ENCODE results near the gene PARD6G. TPM values are rescaled to one million over a fixed set of nuclear protein-coding genes. Genes with fewer than 3 reads are reported as not detected.
A peak's percentile ranks its signal among the peaks of the same experiment; 100 is the strongest.

Gene PARD6G
- total RNA-seq, 6 donors from 2014 or later: 1.4 to 6.1 (median 3.5) TPM

DNA sequence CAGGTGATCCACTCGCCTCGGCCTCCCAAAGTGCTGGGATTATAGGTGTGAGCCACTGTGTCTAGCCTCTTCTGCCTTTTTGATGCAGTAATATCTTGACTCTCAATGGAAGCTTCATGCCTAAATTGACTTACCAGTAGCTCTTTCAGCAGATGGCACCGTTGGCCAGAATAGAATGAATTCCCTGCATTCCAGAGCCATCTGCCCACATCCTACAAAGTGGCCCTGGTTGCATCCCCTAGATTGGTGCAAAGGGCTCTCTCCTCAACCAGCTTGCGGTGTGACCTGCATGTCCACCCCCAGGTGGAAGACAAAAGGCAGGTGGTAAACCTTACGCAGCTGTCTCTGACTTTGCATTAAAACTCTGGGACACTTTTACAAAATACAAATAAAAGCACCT is 4.4 kb upstream of the PARD6G start:
- TF ChIP-seq EP300 (IDR thresholded peaks at IDR 0.05) (no peak), POLR2AphosphoS5 (IDR thresholded peaks at IDR 0.05) (no peak), POLR2A (IDR thresholded peaks at IDR 0.05) (no peak)
- TF ChIP-seq, protein P1, sequence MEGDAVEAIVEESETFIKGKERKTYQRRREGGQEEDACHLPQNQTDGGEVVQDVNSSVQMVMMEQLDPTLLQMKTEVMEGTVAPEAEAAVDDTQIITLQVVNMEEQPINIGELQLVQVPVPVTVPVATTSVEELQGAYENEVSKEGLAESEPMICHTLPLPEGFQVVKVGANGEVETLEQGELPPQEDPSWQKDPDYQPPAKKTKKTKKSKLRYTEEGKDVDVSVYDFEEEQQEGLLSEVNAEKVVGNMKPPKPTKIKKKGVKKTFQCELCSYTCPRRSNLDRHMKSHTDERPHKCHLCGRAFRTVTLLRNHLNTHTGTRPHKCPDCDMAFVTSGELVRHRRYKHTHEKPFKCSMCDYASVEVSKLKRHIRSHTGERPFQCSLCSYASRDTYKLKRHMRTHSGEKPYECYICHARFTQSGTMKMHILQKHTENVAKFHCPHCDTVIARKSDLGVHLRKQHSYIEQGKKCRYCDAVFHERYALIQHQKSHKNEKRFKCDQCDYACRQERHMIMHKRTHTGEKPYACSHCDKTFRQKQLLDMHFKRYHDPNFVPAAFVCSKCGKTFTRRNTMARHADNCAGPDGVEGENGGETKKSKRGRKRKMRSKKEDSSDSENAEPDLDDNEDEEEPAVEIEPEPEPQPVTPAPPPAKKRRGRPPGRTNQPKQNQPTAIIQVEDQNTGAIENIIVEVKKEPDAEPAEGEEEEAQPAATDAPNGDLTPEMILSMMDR (IDR thresholded peaks at IDR 0.05): no peak
- DNase-seq: no peak
- Histone ChIP-seq H3K4me3 (no peak overlapping the region), H3K36me3 (no peaks in the 10 kb centered on the region), H3K27me3 (peaks cover 0 to 5% (median 2%) of the 10 kb centered on the region in 4 donors), H3K9me3 (no peaks in the 10 kb centered on the region), H3K27ac (no peak overlapping the region), H3K4me1 (peaks cover 4 to 10% (median 7%) of the 10 kb centered on the region in 4 donors)
- ATAC-seq (ENCODE audit: low FRiP score in 2 of 2): no peak
- WGBS, 2 donors: 83 to 98% methylated on average over 4 to 5 of the region's 5 CpGs

DNA sequence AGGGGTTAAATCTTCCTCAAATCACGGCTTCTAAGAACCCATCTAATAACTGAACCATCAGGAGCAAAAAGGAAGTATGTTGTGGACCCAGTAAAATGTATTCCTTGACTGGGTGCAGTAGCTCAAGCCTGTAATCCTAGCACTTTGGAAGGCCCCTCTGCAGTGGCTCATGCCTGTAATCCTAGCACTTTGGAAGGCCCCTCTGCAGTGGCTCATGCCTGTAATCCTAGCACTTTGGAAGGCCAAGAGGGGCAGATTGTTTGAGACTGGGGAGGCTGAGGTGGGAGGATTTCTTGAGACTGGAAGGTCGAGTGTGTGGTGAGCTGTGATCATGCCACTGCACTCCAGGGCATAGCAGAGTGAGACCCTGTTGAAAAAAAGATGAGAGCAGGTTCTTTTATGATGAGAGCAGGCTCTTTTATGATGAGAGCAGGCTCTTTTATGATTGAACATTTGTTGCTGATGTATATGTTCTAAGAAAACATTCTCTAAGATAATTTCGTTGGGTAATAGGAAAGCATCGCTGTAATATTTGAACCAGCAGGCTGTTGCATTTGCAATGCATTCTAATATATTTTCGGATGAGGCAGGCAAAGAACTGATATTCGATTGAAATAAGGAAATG is 3.5 kb upstream of the PARD6G start:
- ATAC-seq (ENCODE audit: low FRiP score in 2 of 2) (peak in 1 of 2 donors; percentile 24), DNase-seq (no peak)
- H3K36me3 ChIP-seq: no peaks in the 10 kb centered on the region
- peaks cover 0 to 13% (median 4%) of the 10 kb centered on the region in 4 donors for H3K27me3 ChIP-seq
- TF ChIP-seq EP300 (IDR thresholded peaks at IDR 0.05): no peak
- TF ChIP-seq POLR2AphosphoS5 (IDR thresholded peaks at IDR 0.05): no peak
- no peak for TF ChIP-seq POLR2A (IDR thresholded peaks at IDR 0.05)
- TF ChIP-seq, protein P1 (IDR thresholded peaks at IDR 0.05): no peak
- peaks cover 9 to 18% (median 15%) of the 10 kb centered on the region in 4 donors for H3K4me1 ChIP-seq
- H3K27ac ChIP-seq: no peak overlapping the region
- H3K9me3 ChIP-seq: no peaks in the 10 kb centered on the region
- no peak overlapping the region for H3K4me3 ChIP-seq
- WGBS, 2 donors: 63 to 71% methylated on average over 6 of the region's 6 CpGs

DNA sequence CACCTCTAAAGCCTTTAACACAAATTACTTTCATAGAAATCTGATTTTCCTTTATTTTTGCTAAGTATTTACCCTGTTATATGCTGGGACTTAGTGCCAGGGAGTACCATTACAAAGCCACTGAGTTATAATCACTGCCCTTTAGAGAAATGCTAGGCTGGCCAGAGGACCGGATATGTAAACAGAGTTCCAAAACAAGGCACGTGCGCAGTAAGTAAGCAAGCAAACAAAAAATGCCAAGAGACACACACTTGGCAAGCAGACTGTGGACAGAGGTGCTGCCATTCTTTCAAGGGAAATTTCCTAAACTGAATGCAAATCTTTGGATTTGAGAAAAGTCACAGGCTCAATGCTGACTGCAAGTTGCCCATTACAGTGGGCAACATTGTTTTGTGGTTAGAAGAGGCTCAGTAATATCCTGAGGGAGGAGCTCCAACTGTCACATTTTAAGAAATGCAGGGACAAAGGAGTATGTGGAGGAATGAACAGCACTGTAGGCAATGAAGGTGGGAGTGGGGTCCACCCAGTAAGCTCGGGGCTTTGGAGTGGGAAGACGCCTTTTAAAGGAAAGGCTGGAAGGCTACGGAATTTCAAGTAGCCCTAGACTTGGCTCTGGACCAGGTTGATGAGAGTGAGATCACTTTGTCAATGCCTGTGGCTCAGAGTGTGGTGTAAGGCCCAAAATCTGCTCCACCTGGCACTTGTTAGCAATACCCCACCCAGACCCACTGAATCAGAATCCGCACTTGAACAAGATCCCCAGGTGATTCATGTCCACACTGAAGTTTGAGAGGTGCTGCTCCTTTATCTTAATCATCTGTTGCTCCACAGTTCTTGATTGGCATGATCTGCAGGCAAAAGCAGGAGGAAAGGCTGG is 2.1 kb upstream of the PARD6G start:
- WGBS, 2 donors: 44 to 67% methylated on average over 6 to 7 of the region's 7 CpGs
- Histone ChIP-seq H3K27ac (no peak overlapping the region), H3K4me3 (no peak overlapping the region), H3K4me1 (peaks cover 9 to 18% (median 15%) of the 10 kb centered on the region in 4 donors), H3K27me3 (peaks cover 0 to 13% (median 4%) of the 10 kb centered on the region in 4 donors), H3K36me3 (no peaks in the 10 kb centered on the region), H3K9me3 (no peaks in the 10 kb centered on the region)
- TF ChIP-seq EP300 (IDR thresholded peaks at IDR 0.05) (no peak), POLR2A (IDR thresholded peaks at IDR 0.05) (no peak), POLR2AphosphoS5 (IDR thresholded peaks at IDR 0.05) (no peak)
- TF ChIP-seq, protein P1 (IDR thresholded peaks at IDR 0.05): no peak
- ATAC-seq (ENCODE audit: low FRiP score in 2 of 2) (no peak), DNase-seq (no peak)

DNA sequence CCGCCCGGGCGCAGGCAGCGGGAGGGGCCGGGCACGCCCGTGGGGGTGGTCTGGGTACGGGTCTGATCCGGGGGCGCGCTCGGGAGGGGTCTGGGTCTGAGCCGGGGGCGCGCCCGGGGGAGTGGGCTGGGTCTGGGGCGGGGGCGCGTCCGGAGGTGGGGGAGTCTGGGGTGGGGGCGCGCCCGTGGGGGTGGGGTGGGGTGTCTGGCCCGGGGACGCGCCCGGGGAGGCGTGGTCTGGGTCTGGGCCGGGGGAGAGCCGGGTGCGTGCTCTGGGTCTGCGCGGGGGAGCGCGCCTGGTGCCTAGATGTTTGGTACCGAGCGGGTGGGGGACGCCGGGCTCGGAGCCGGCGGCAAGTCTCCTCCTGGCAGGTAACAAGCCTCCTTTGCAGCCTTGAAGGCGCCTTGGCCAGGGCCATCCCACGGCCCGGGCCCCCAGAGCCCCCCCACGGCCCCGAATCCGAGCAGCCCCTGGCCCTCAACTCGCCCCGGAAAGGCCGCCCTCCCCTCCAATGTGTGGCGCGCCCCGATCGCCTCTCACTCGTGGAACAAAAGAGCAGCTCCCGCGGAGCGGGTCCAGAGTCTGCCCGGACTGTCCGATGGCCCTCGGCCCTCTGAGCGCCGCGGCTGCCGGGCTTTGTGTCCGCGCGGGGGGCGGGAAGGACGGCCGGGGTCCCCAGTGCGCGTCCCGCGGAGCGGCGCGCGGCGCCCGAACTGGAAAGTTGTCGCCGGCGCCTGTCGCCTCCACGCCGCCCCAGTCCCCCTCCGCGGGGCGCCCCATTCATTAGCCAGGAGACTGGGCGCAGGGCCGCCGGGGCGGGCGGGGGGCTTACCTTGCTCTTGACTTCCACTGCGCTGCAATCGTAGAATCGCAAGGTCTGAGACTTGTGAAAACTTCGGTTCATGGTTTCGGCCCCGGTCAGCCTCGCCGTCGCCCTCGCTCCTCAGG is 595 bp downstream of the PARD6G start:
- H3K36me3 ChIP-seq: no peaks in the 10 kb centered on the region
- TF ChIP-seq, protein P1 (IDR thresholded peaks at IDR 0.05): no peak
- ATAC-seq (ENCODE audit: low FRiP score in 2 of 2): peak in 1 of 2 donors; percentile 39
- H3K4me3 ChIP-seq: peak overlapping the region; percentile 80 to 84 (median 82)
- H3K27me3 ChIP-seq: peaks cover 0 to 13% (median 4%) of the 10 kb centered on the region in 4 donors
- peak overlapping the region; percentile 15 to 71 (median 35) for H3K27ac ChIP-seq
- 1% methylated on average over 59 of the region's 106 CpGs; no CpG with 5 or more reads in 1 of the 2 donors for WGBS, 2 donors
- peaks cover 9 to 18% (median 15%) of the 10 kb centered on the region in 4 donors for H3K4me1 ChIP-seq
- DNase-seq: peak in 1 of 2 donors; percentile 89
- no peaks in the 10 kb centered on the region for H3K9me3 ChIP-seq

Measured in upper lobe of left lung (tissue), 6 donors.